ENCODE data around the gene FBXL20. TPM values are rescaled to one million over a fixed set of nuclear protein-coding genes. Genes with fewer than 3 reads are reported as not detected.
"Not testable (repeated sequence)": the region's sequence is repeated elsewhere in the genome, so short reads cannot be mapped to it uniquely, and the experiment has no call there.

FBXL20 gene
- total RNA-seq, 1 experiment from 2014 or later: 5.0 TPM

GRCh38 chr17:39251997-39252396 is 149.4 kb downstream of the FBXL20 start:
- no peaks in the 10 kb centered on the region for H3K9me3 ChIP-seq (ENCODE audit: low read length)
- H3K4me2 ChIP-seq (ENCODE audit: low read length): no peak overlapping the region
- peaks cover 10% of the 10 kb centered on the region; the same call in 1 of the 2 replicates for H3K4me1 ChIP-seq (ENCODE audit: insufficient read depth, low read length)
- H3K36me3 ChIP-seq (ENCODE audit: low read depth, low read length): no peaks in the 10 kb centered on the region
- CTCF ChIA-PET: no interaction called here
- no peak overlapping the region for H3K9ac ChIP-seq (ENCODE audit: low read length)
- H3K9me2 ChIP-seq (replicated peaks; ENCODE audit: low read length): no peaks in the 10 kb centered on the region
- H3K4me3 ChIP-seq (ENCODE audit: low read length): no peak overlapping the region
- POLR2A ChIA-PET (ENCODE audit: unreplicated experiment): no interaction called here
- H3K27ac ChIP-seq (ENCODE audit: low read length): no peak overlapping the region
- TF ChIP-seq CTCF (conservative IDR thresholded peaks at IDR 0.05; ENCODE audit: low read depth, low read length) (no peak), EZH2phosphoT487 (IDR thresholded peaks at IDR 0.05; ENCODE audit: borderline replicate concordance, low read length) (no peak), EZH2 (IDR thresholded peaks at IDR 0.05; ENCODE audit: low read length, unreplicated experiment) (no peak)
- no peaks in the 10 kb centered on the region for H4K20me1 ChIP-seq (ENCODE audit: low read length)
- ATAC-seq (no peak), DNase-seq (no peak)
- no peaks in the 10 kb centered on the region for H3K27me3 ChIP-seq (ENCODE audit: low read length)
- no peak overlapping the region for H2AFZ ChIP-seq (ENCODE audit: low read length)
- no peaks in the 10 kb centered on the region for H3K79me2 ChIP-seq (ENCODE audit: low read length)
- no peaks in the 10 kb centered on the region for H3F3A ChIP-seq (ENCODE audit: low read length, unreplicated experiment)
- BruUV-seq (replicated peaks): no TSS peak
- intact Hi-C loops (cut with micrococcal nuclease): no loop called here

GRCh38 chr17:39250076-39250475 is 151.3 kb downstream of the FBXL20 start:
- intact Hi-C loops (cut with micrococcal nuclease); H3K27me3 ChIP-seq (ENCODE audit: low read length); ATAC-seq; H3K4me2 ChIP-seq (ENCODE audit: low read length); DNase-seq; H3K9me2 ChIP-seq (replicated peaks; ENCODE audit: low read length); BruUV-seq (replicated peaks); POLR2A ChIA-PET (ENCODE audit: unreplicated experiment); H2AFZ ChIP-seq (ENCODE audit: low read length); H3K4me1 ChIP-seq (ENCODE audit: insufficient read depth, low read length); H3K27ac ChIP-seq (ENCODE audit: low read length); H3K4me3 ChIP-seq (ENCODE audit: low read length); H3K9ac ChIP-seq (ENCODE audit: low read length); H3K79me2 ChIP-seq (ENCODE audit: low read length); H4K20me1 ChIP-seq (ENCODE audit: low read length); H3K9me3 ChIP-seq (ENCODE audit: low read length); CTCF ChIA-PET; H3F3A ChIP-seq (ENCODE audit: low read length, unreplicated experiment); H3K36me3 ChIP-seq (ENCODE audit: low read depth, low read length): not testable (repeated sequence)

- H3K36me3 ChIP-seq (ENCODE audit: low read depth, low read length): no peaks in the 10 kb centered on the region
- no peak for TF ChIP-seq CTCF (conservative IDR thresholded peaks at IDR 0.05; ENCODE audit: low read depth, low read length)
- TF ChIP-seq EZH2 (IDR thresholded peaks at IDR 0.05; ENCODE audit: low read length, unreplicated experiment): no peak
- no peak for TF ChIP-seq EZH2phosphoT487 (IDR thresholded peaks at IDR 0.05; ENCODE audit: borderline replicate concordance, low read length)
- no peaks in the 10 kb centered on the region for H3F3A ChIP-seq (ENCODE audit: low read length, unreplicated experiment)
- no TSS peak for BruUV-seq (replicated peaks)
- H3K4me3 ChIP-seq (ENCODE audit: low read length): no peak overlapping the region
- no peak overlapping the region for H3K9ac ChIP-seq (ENCODE audit: low read length)
- POLR2A ChIA-PET (ENCODE audit: unreplicated experiment): no interaction called here
- CTCF ChIA-PET: no interaction called here
- no peak overlapping the region for H3K4me2 ChIP-seq (ENCODE audit: low read length)
- no peaks in the 10 kb centered on the region for H3K9me2 ChIP-seq (replicated peaks; ENCODE audit: low read length)
- no peak for DNase-seq
- intact Hi-C loops (cut with micrococcal nuclease): no loop called here
- H4K20me1 ChIP-seq (ENCODE audit: low read length): no peaks in the 10 kb centered on the region
- no peaks in the 10 kb centered on the region for H3K79me2 ChIP-seq (ENCODE audit: low read length)
- no peak overlapping the region for H3K27ac ChIP-seq (ENCODE audit: low read length)
- peaks cover 6% of the 10 kb centered on the region; the same call in 1 of the 2 replicates for H3K4me1 ChIP-seq (ENCODE audit: insufficient read depth, low read length)
- no peak for ATAC-seq
- H2AFZ ChIP-seq (ENCODE audit: low read length): no peak overlapping the region
- H3K9me3 ChIP-seq (ENCODE audit: low read length): no peaks in the 10 kb centered on the region
- no peaks in the 10 kb centered on the region for H3K27me3 ChIP-seq (ENCODE audit: low read length)
Observed at GRCh38 chr17:39246274-39246673, 155.2 kb downstream of the FBXL20 start.
